GM12878 (cell line): ENCODE results near the gene HLA-G. TPM values are rescaled to one million over a fixed set of nuclear protein-coding genes. Genes with fewer than 3 reads are reported as not detected.

Source experiments
- ATAC-seq: fragments of 200-7000 bp; cut with Tn5 transposase; 3 replicates; pipeline ENCODE4 v1.9.1; 2020; ENCODE audit warnings: mild to moderate bottlenecking, moderate library complexity
- BruUV-seq: library from RNA; stranded (reverse); fragments of 400-500 nt; replicated peaks from 2 replicates; lab custom pipeline; 2021; lab: Mats Ljungman, UMichigan
- CTCF ChIA-PET: fragments of 300-600 bp; sonication (Branson Sonifier 250); formaldehyde crosslinking; extraction: SDS; loops from one replicate; lab custom pipeline; 2021; ENCODE audit warnings: inconsistent platforms; lab: Yijun Ruan, JAX
- POLR2A ChIA-PET: fragments of 350-600 bp; formaldehyde crosslinking; extraction: SDS; loops from one replicate; lab custom pipeline; 2021; ENCODE audit warnings: inconsistent platforms; lab: Charles Lee
- RAD21 ChIA-PET: fragments of 300-600 bp; sonication (Branson Sonifier 250); formaldehyde crosslinking; loops from one replicate; lab custom pipeline; 2023; ENCODE audit warnings: antibody characterized with exemption; ENCODE audit not compliant: unreplicated experiment; lab: Charles Lee
- SMC1A ChIA-PET: fragments of 300-600 bp; sonication (Branson Sonifier 250); formaldehyde crosslinking; loops from one replicate; lab custom pipeline; 2023; ENCODE audit not compliant: unreplicated experiment, uncharacterized antibody; lab: Charles Lee
- DNase-seq: peaks from one replicate; pipeline ENCODE4 v3.0.0-alpha.2; 2011; ENCODE audit warnings: low read depth, low spot score
- FAIRE-seq: peaks from 3 replicates; lab custom pipeline; 2011; peaks lifted over from hg19 to GRCh38; lab: Jason Lieb, UNC
- H2AFZ ChIP-seq: 2 replicates; pipeline ENCODE4 v1.6.0; 2011; ENCODE audit warnings: low read depth, low read length, control low read depth; ENCODE audit not compliant: control insufficient read depth
- H3K27ac ChIP-seq: 2 replicates; pipeline ENCODE4 v1.5.1; 2011; ENCODE audit warnings: control low read depth; ENCODE audit not compliant: control insufficient read depth, insufficient read depth
- H3K27me3 ChIP-seq, 2 experiments: replicated peaks in 1 of 2; 2 replicates each; pipeline versions ENCODE4 v1.6.0 to v1.6.1; 2011; ENCODE audit warnings: low read length in 1 of 2; ENCODE audit not compliant: control insufficient read depth in 2 of 2, insufficient read depth in 2 of 2
- H3K36me3 ChIP-seq, 2 experiments: 2 replicates each; pipeline ENCODE4 v1.5.1; 2011; ENCODE audit warnings: low read length in 1 of 2; ENCODE audit not compliant: control insufficient read depth in 2 of 2, insufficient read depth in 2 of 2
- H3K4me1 ChIP-seq: 2 replicates; pipeline ENCODE4 v1.6.1; 2011; ENCODE audit warnings: mild to moderate bottlenecking, low read length, moderate library complexity, mixed read lengths; ENCODE audit not compliant: control insufficient read depth, insufficient read depth
- H3K4me2 ChIP-seq: 2 replicates; pipeline ENCODE4 v1.6.0; 2011; ENCODE audit warnings: control low read depth; ENCODE audit not compliant: control insufficient read depth, insufficient read depth
- H3K4me3 ChIP-seq: fragments of 200-600 bp; sonication (generic); 2 replicates; pipeline ENCODE4 v1.5.1; 2016
- H3K79me2 ChIP-seq: 2 replicates; pipeline ENCODE4 v1.6.0; 2011; ENCODE audit warnings: low read length; ENCODE audit not compliant: control insufficient read depth, insufficient read depth
- H3K9ac ChIP-seq: 2 replicates; pipeline ENCODE4 v1.8.0; 2011; ENCODE audit warnings: low read length, control low read depth, mixed read lengths; ENCODE audit not compliant: control insufficient read depth, insufficient read depth
- H3K9me3 ChIP-seq: replicated peaks from 3 replicates; pipeline ENCODE4 v1.5.1; 2011; ENCODE audit warnings: mild to moderate bottlenecking, low read length; ENCODE audit not compliant: control insufficient read depth, insufficient read depth
- H4K20me1 ChIP-seq: 2 replicates; pipeline ENCODE4 v1.6.0; 2011; ENCODE audit not compliant: control insufficient read depth, insufficient read depth
- ATF3 ChIP-seq: IDR thresholded peaks from 2 replicates; pipeline ENCODE4 v1.6.1; 2011; ENCODE audit warnings: low read depth, mild to moderate bottlenecking, low read length, moderate library complexity, borderline replicate concordance; ENCODE audit errors: extremely low read depth
- CREB1 ChIP-seq: IDR thresholded peaks from 2 replicates; pipeline ENCODE4 v1.6.1; 2012; ENCODE audit warnings: low read depth, mild to moderate bottlenecking, inconsistent platforms
- ETV6 ChIP-seq, 2 experiments: fragments of 450-650 bp in 1 of 2; IDR thresholded peaks in 1 of 2; conservative IDR thresholded peaks in 1 of 2; 2 replicates each; pipeline ENCODE4 v1.6.1; 2014; ENCODE audit warnings: antibody characterized with exemption in 1 of 2, borderline replicate concordance in 1 of 2, low read depth in 1 of 2, mild to moderate bottlenecking in 1 of 2, moderate library complexity in 1 of 2
- MTA2 ChIP-seq: fragments of 450-650 bp; IDR thresholded peaks from 2 replicates; pipeline ENCODE4 v1.6.1; 2016; ENCODE audit warnings: low read depth, mild to moderate bottlenecking, moderate library complexity
- RELA ChIP-seq: fragments of 450-650 bp; IDR thresholded peaks from 2 replicates; pipeline ENCODE4 v1.8.0; 2014; ENCODE audit warnings: borderline replicate concordance; ENCODE audit not compliant: partially characterized antibody
- SP1 ChIP-seq: IDR thresholded peaks from one replicate; pipeline ENCODE4 v1.6.1; 2011; ENCODE audit warnings: low read depth, low read length
- SPI1 ChIP-seq: IDR thresholded peaks from 2 replicates; pipeline ENCODE4 v1.6.1; 2011; ENCODE audit warnings: low read depth, mild to moderate bottlenecking, low read length, moderate library complexity, borderline replicate concordance; ENCODE audit not compliant: insufficient read depth
- ZBTB11 ChIP-seq: fragments of 450-650 bp; formaldehyde crosslinking; IDR thresholded peaks from 2 replicates; pipeline ENCODE4 v1.5.0; 2022; ENCODE audit warnings: mild to moderate bottlenecking, missing genetic modification characterization
- ZNF274 ChIP-seq: IDR thresholded peaks from one replicate; pipeline ENCODE4 v1.8.0; 2011; ENCODE audit not compliant: insufficient read length, insufficient read depth
- WGBS: methylation state at CpG from one replicate; pipeline ENCODE4 v1.1.6; 2016; ENCODE audit warnings: low lambda C conversion rate; ENCODE audit not compliant: insufficient replicate concordance, insufficient coverage; ENCODE audit errors: missing lambda C conversion rate; 5-methylcytosine and 5-hydroxymethylcytosine counted together
- in situ Hi-C: fragments of 300-500 bp; cut with MboI; formaldehyde crosslinking; loops from 9 replicates; pipeline ENCODE4 v1.14.3; 2018; ENCODE audit warnings: mixed read lengths
- intact Hi-C: fragments of 100-400 bp; cut with micrococcal nuclease; formaldehyde crosslinking; loops from one replicate; pipeline ENCODE4 v1.14.2; 2022; ENCODE audit not compliant: unreplicated experiment
- polyA plus RNA-seq, 11 experiments: library from polyadenylated mRNA; depleted of rRNA in 4 of 11; unstranded in 6 of 11; stranded (reverse) in 5 of 11; fragments of >200 nt; fragmentation: Nextera tagmentation in 4 of 11; fragmentation: Illumina TruSeq in 1 of 11; extraction: Ambion mirVana in 4 of 11; extraction: Trizol in 1 of 11; gene quantifications; 1 replicate in 1 of 11; 2 replicates in 10 of 11; pipeline versions ENCODE4 v1.2.1 to v1.2.3, GENCODE V29; 2011 to 2016; ENCODE audit warnings: inconsistent platforms in 2 of 11, missing spikeins in 2 of 11, low read depth in 1 of 11
- total RNA-seq, 4 experiments: library from RNA; depleted of rRNA in 3 of 4; stranded (reverse); fragments of >200 nt in 3 of 4; fragmentation: Illumina TruSeq in 1 of 4; extraction: Trizol in 1 of 4; gene quantifications; 2 replicates each; pipeline versions ENCODE4 v1.2.1 to v1.2.3, GENCODE V29; 2013 to 2021

Gene HLA-G
- total and polyA plus RNA-seq, 10 of the 15 experiments (the other 5 are each of a cell fraction or from before 2014, with no cell fraction given): 0.10 to 2.9 (median 1.3) TPM; not detected in 5

GRCh38 chr6:29864037-29864810, 36.6 kb downstream of the HLA-G start (continued):
- TF ChIP-seq MTA2 (no peak), SP1 (no peak), ETV6 (conservative IDR thresholded peaks at IDR 0.05 in 1 of 2, IDR thresholded peaks at IDR 0.05 in 1 of 2; ENCODE audit: borderline replicate concordance in 1 of 2, low read depth in 1 of 2) (no peak), ATF3 (no peak)
- TF ChIP-seq, all 136 proteins: peak for 0

- Histone ChIP-seq H3K27ac (no peak overlapping the region), H4K20me1 (no peaks in the 10 kb centered on the region), H2AFZ (no peak overlapping the region), H3K9me3 (no peaks in the 10 kb centered on the region), H3K36me3 (no peaks in the 10 kb centered on the region), H3K4me1 (no peaks in the 10 kb centered on the region), H3K4me3 (no peak overlapping the region), H3K9ac (no peak overlapping the region), H3K4me2 (no peak overlapping the region), H3K27me3 (peaks cover 2 to 7% of the 10 kb centered on the region in 2 experiments; a peak in 3 of 4 replicates), H3K79me2 (no peaks in the 10 kb centered on the region)
- no TSS peak for BruUV-seq
- ATAC-seq (no peak; the same call in 2 of the 3 replicates), FAIRE-seq (no peak), DNase-seq (no peak)
- CTCF ChIA-PET: no interaction called here
- no peak for TF ChIP-seq ZBTB11
- no peak for TF ChIP-seq ZNF274
- no peak for TF ChIP-seq SPI1
- TF ChIP-seq RELA: no peak
- no peak for TF ChIP-seq CREB1
- in situ Hi-C loops (no loop called here), intact Hi-C loops (no loop called here)
- RAD21 ChIA-PET: interaction anchor here (1.0 kb wide), 1 partner anchor 76 kb away, joined by 3 read pairs; the partner anchor contains the start of gene HLA-A
- 0% methylated on average over 1 of the region's 1 CpG for WGBS
- POLR2A ChIA-PET: interaction anchor here (0.7 kb wide), 1 partner anchor 229 kb away, joined by 4 read pairs; no protein-coding TSS in a partner anchor
- SMC1A ChIA-PET: interaction anchor here (0.8 to 1.1 kb wide), 3 partner anchors 17 to 102 kb away, joined by 3 to 4 read pairs (median 3); no protein-coding TSS in a partner anchor
Measured at GRCh38 chr6:29865631-29866030, 38.0 kb downstream of the HLA-G start.
